HG03039 (cell line): ENCODE measurements around the gene ASB15.
"Not testable (repeated sequence)": the region's sequence is repeated elsewhere in the genome, so short reads cannot be mapped to it uniquely, and the experiment has no call there.

ENCODE experiments used
- ATAC-seq: cut with Tn5 transposase; IDR thresholded peaks from one replicate; pipeline ENCODE4 v1.9.1; 2021; ENCODE audit warnings: mild to moderate bottlenecking, moderate library complexity; ENCODE audit not compliant: unreplicated experiment

ASB15 gene

DNA sequence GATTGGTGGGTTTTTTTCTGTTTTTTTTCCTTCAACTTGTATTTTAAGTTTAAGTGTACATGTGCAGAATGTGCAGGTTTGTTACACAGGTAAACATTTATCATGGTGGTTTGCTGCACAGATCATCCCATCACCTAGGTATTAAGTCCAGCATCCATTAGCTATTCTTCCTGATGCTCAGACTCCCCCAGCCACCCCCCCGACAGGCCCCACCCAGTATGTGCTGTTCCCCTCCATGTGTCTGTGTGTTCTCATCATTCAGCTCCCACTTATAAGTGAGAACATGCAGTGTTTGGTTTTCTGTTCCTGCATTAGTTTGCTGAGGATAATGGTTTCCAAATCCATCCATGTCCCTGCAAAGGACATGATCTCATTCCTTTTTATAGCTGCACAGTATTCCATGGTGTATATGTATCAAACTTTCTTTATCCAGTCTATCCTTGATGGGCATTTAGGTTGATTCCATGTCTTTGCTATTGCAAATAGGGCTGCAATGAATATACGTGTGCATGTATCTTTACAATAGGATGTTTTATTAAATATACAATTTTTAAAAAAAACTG lies 32.5 kb downstream of the ASB15 start:
- ATAC-seq = not testable (repeated sequence)

DNA sequence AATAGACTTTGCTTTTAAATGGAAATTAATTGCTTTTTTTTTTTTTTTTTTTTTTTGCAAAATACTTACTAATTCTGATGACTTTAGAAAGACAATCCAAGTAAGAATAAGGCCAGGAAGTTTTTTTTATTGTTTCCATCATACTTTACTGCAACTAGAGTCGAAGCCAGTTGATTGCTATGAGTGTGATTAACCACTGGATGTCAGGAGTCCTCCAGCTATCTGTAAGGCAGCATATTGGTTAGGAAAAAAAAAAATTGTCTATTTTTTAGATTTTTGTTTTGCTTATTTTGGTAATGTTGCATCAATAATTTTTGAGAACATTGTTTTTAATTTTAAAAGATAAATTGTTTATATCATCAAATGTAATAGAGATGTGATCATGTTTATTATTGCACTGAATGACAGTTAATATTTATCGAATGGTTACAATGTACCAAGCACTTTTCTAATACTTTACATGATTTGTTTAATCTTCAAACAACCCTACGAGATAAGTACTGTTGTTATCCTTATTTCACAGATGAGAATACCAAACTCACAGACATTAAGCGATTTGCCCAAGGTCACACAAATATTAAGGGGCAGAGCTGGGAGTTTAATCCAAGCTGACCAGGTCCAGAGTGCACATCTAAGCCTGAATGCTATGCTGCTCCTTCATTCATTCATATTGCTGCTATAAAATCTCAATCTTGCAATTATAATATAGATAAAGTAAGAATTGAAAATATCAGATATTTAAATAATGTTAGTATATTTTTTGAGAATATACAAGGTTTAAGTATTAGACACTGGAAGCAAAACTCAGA lies 34.1 kb downstream of the ASB15 start:
- ATAC-seq = no peak

DNA sequence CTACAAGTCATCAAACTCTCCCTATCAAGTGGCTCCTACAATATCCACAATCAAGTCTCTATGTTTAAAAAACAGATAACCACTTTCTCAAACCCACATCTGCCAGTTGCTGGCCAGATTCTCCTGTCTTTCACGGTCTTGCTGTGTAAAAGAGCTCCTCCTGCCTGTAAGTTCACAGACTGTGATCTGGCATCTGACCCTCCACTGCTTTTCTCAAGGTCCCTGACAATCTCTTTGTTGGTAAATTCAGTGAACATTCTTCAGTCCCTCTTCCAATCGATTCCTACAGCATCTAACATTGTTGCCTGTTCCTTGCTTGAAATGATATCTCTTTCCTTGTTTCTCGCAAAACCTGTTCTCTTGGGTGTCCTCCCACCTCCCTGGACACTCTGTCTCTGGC lies 35.6 kb downstream of the ASB15 start:
- ATAC-seq = no peak

DNA sequence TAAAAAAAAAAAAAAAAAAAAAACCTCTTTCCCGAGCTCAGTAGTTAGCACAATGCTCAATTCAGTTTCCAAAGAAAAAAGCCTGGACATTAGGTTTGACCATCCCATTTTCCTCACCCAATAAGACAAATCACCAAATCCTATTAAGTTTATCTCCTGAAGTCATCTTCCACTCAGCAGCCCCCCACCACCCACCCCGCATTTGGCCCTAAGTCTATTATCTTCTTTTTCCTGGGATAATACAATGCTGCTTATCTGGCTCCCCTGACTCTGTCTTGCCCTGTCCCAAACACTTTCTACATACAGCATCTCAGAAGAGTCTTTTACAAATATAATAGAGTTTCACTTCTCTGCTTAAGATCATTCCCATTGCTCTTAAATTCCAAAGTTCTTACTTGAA lies 36.3 kb downstream of the ASB15 start:
- ATAC-seq = no peak

DNA sequence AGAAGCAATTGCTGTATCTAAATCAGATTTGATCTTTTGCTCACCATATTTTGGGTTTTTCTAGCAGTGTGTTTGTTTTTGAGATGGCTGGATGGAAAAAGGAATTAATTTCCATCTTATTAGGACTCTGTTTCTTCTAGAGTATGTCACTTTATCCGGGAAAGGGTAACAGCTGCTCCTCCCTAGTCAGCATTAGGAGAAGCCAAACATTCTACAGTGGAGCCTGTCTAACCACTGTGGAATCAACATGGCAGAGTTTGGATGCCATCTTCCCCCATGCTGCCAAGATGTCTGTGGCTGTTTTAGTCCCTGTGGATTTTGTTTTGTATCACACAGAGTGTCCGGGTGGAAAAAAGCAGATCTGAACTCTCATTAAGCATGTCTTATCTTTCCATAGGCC lies 38.0 kb downstream of the ASB15 start:
- no peak for ATAC-seq

DNA sequence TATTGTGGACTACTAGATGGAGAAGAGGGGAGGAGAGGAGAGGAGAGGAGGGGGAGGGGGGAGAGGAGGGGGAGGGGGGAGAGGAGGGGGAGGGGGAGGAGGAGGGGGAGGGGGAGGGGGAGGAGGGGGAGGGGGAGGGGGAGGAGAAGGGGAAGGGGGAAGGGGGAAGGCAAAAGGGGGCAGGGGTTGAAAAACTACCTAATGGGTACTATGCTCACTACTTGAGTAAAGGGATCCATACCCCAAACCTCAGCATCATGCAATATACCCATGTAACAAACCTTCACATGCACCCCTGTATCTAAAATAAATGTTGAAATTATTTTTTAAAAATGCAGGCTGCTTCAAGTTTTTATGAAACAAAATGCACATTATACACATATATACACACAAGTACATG lies 39.0 kb downstream of the ASB15 start:
- ATAC-seq = no peak

DNA sequence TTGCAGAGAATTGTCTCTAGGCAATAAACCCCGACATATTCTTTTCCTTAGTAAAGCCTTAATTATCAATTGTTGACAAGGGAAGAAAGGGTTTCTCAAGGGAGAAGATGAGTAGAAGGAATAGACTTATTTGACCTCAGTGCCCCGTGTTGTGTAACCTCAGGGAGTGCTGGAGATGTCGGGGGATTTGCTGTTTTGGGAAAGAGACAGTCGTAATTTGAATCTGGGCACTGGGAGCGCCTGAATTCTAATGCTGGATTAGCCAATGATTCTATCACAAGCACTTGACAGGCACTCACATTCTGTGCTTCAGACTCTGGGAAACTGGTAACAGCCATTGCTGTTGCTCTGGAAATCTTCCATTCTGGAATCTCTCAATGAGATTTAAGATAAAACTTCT lies 40.3 kb downstream of the ASB15 start:
- ATAC-seq = no peak

DNA sequence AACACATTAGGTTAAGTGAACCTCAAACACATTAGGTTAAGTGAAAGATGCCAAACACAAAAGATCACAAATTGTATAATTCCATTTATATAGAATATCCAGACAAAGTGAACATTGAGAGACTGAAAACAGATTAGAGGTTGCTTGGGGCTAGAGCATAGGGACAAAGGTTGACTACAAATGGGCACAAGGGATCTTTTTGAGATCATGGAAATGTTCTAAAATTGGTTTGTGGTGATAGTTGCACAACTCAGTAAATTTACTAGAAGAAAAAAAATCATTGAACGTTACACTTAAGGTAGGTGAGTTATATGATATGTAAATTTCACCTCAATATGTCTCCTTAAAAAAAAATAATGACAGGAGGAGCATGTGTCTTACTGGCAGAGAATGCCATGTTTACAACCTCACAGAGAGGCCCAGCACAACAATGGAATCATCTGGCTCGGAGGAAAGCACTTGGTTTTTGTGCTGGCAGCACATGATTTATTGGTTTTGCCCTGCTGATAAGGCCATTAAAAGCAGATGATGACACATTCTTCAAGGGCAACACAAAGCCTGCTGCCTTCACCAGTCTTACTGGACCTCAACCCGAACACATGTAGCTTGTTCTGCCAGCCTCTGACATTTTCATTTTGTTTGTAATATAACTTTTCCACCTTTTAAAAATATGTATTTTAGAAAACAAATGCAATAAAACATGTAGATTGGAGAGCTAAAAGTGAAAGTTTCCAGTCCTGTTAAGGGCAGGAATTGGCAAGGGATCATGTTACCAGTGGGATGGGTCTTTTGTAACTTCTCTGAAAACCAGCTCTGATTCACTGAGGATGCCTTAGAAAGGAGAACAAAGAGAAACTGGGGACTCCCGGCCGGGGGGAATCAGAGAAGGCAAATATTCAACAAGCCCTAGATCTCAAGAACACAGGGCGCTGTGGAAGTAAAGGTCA lies 42.1 kb downstream of the ASB15 start:
- no peak for ATAC-seq

DNA sequence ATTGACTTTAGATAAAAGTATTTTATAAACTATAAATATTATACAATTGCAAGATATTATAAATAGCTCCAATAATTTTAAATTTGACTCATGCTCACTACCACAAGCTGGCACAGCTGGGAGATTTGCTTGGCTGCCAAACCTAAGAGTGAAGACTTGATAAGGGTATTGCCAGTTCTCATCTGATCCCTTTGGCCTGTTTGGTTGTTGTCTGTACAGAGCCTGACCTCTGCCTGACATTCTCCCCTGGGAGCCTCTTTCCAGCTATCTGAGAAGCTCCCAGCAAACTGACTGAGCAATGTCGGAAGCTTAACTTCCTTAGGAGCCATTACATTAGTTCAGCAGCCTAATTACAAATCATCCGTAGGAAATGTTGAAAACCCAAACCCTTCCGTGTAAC lies 43.9 kb downstream of the ASB15 start:
- ATAC-seq = no peak

DNA sequence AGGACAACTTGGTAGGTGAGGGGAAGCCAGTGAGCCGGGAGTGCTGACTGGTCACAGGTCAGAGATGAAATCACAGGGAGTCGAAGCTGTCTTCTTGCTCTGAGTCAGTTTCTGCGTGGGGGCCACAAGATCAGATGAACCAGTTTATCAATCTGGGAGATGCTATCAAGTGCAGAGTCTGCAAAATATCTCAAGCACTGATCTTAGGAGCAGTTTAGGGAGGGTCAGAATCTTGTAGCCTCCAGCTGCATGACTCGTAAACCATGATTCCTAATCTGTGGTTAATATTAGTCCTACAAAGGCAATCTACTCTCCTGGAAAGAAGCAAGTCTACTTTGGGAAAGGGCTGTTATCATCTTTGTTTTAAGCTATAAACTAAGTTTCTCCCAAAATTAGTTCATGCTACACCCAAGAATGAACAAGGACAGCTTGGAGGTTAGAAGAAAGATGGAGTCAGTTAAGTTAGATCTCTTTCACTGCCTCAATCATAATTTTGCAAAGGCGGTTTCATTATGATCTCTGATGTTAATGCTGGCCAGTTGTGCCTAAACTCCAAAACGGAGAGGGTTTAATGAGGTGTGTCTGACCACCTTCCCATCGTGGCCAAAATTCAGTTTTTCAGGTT lies 45.6 kb downstream of the ASB15 start:
- no peak for ATAC-seq

DNA sequence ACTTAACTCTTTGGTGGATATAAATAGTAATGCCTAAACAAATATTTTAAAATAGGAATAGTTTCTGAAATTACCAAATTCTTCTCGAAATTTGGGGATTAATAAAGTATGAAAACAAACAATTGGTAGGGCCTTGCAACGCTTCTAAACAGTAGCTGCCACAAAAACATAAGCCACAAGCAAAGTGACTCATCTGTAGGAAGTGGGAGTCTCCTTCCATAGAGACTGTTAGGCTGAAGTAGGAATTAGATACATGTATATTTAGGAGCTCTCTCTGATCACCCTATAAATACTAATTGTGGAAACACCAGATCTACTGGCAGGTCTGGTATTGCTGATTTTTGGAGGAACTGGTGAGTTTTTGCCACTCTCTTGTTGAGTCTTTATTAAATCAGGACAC lies 48.3 kb downstream of the ASB15 start:
- ATAC-seq = no peak

DNA sequence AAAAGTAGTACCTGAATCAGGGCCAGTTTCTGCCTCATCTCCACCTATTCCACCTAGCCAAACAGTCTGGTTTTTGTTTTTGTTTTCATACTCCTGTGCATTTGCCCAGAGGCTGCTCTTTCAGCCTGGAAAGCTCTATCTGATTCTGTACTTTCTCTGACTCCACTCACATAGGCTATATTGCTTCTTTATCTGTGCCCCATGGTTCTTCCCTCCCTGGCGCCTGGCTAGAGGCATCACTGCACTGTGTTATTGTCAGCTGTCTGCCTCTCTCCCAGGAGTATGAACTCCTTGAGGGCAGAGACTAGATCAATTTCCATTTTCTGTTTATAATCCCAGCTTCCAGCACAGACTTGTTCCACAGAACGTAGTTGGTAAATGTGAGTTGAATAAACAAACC lies 49.0 kb downstream of the ASB15 start:
- no peak for ATAC-seq

DNA sequence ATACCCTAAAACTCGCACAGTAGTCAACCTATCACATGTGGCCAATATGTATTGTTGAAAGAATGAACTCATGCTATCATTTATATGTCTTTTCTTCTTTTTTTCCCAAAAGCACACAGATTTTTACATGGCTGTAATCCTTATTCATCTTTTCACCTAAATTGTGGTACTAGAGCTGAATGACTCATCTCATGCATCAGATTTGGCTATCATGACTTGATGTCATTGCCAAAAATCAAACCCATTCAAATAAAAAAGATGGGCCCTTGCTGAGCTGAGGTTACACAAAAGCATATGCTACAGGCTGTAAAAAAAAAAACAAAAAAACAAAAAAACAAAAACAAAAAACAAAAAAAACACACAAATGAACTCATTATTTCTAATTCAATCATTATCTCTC lies 50.8 kb downstream of the ASB15 start:
- ATAC-seq = no peak

DNA sequence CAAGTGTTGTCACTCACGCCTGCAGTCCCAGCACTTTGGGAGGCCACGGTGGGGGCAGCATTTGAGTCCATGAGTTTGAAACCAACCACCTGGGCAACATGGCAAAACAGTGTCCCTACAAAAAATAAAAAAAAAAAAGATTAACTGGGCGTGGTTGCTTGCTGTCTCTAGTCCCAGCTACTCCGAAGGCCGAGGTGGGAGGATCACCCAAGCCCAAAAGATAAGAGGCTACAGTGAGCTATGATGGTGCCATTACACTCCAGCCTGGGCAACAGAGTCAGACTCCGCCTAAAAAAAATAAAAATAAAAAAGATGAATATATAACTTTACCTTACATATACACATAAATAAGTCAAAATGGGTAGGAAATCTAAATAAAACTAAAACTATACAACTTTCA lies 51.5 kb downstream of the ASB15 start:
- no peak for ATAC-seq

DNA sequence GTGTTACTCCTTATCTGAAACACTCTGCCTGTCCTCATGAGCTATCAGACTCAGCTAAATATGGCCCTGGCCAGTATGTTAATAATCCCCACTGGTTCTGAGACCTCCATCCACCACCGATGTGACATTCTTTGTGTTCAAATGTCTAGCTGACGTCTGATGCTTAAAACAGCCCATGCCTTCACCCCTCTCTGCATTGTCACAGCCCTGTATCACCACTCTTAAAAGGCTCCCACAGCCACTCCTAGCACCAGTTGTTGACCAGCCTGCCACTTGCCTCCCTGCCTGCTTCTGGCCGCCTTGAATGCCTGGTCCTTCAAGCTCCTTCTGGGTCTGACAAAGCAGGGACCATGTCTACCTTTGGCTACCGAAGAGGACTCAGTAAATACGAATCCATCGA lies 54.0 kb downstream of the ASB15 start, which contains the start of gene LMOD2:
LMOD2 (plus strand) TSS at position 253 of the 400 bp plus-strand sequence; CDS start at position 351, 98 bp downstream.
- ATAC-seq = no peak

DNA sequence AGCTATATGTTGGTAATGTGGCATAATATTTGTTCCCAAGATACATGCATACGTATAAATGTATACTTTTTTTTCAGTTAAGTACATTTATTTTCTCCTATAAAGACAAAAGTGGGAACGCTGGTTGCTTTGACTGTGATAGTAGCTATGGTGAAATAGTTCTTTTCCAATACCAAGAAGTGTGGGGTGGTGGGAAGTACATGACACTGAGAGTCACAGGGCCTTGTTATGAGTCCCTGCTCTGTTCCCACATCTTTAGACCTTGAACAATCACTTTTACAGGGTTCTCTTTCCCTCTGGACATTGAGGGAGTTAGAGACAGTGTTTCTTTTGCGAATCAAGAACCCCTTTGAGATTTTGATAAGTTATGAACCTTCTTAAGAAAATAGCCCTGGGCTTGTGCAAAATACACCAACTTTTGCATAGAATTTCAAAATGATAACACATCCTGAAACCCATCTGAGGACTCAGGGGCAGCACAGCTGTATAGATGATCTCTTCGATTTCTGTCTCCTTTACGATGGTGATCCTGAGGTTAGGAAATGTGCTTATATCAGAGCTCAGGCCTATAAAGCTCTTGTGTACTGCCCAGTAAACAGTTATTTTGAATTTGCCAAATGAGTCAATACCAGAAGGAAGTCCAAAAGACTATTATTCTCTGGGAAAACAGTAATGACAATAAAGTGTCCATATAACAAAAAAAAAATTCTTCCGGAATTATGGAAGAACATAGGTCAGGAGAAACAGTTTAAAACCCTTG lies 55.1 kb downstream of the ASB15 start:
- ATAC-seq = no peak

DNA sequence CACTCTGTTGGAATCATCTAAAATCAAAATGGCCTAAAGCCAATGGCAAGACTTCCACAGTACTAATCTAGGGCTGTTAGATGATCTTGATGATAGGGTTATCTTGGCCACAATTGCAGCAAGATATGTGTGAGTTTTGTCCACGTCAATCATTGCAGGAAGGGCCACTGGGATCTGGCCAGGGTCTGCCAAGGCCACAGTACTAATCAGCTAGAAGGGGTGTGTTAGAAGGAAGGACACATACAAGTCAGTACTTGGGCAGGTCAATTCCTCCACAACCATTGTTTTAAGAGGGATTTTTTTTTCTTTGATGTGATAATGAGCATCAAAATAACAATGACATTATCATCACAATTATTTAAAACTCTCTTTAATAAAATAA lies 55.7 kb downstream of the ASB15 start:
- ATAC-seq = no peak

DNA sequence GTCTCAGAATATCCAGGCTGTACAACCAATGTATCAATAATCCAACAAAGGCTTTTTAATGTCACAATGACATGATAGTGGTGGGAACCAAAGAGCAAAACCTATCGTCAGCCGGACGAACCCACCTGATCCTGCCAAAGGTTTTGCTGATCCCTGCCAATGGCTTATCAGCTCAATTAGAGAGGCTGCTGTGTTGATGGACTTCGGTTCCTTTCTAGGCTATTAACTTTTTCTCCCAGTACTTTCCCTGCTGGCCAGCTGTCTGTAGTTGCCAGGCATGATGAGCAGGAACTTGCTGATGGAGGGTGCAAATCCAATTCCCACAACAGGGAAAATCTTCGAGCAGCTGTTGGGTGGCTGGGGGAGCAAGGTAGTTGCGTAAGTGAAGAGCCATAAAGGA lies 56.4 kb downstream of the ASB15 start:
- ATAC-seq = no peak

DNA sequence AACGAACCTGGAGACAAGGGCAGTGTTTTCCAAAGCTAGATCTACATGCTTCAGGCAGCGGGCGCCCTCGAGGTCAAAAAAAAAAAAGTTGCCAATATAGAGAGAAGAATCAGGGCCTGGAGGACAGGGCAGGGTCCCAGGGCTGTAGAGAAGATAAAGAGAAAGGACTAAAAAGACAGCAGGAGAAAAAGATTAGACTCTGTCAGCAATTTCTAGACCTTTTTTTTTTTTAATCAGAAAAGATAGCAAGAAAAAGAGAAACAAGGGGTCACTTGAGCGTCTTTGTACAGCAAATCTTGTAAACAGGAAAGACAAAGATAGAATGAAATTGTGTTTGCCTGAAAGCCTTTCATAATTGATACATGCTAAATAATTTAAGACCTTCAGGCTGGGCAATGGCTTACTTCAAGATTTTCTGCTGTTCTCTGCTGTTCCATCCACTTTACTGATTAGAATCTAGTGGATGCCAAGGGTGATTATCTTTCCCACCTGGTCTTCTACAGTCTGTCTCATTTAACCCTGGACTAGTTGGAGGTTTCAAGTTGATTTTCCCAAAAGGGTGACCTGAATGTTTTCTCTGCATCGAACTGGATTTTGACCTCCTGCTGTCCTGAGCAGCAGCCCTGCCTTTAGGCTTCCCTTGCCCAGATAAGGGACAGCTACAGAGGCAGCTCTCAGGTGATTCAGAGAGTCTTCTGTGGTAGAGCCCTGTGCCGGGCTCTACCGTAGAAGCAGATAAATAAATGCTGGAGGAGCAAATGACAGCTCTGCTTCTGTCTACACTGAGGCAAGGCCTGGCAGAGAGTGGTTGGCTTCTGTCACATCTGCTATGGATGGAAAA lies 59.1 kb downstream of the ASB15 start:
- no peak for ATAC-seq

DNA sequence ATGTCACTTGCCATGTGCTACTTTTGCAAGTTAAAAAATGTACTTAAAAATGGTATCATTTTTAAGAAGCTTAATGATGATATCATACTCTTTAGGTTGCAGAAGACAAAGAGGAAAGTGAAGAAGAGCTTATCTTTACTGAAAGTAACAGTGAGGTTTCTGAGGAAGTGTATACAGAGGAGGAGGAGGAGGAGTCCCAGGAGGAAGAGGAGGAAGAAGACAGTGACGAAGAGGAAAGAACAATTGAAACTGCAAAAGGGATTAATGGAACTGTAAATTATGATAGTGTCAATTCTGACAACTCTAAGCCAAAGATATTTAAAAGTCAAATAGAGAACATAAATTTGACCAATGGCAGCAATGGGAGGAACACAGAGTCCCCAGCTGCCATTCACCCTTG lies 60.1 kb downstream of the ASB15 start:
- ATAC-seq = no peak
